ENCODE data around the gene CCDC188.

The CCDC188 gene

GRCh38 chr22:20185750-20186149 is 34.9 kb upstream of the CCDC188 start:
- DNase-seq (ENCODE audit: low read depth, low spot score), result no peak

DNA sequence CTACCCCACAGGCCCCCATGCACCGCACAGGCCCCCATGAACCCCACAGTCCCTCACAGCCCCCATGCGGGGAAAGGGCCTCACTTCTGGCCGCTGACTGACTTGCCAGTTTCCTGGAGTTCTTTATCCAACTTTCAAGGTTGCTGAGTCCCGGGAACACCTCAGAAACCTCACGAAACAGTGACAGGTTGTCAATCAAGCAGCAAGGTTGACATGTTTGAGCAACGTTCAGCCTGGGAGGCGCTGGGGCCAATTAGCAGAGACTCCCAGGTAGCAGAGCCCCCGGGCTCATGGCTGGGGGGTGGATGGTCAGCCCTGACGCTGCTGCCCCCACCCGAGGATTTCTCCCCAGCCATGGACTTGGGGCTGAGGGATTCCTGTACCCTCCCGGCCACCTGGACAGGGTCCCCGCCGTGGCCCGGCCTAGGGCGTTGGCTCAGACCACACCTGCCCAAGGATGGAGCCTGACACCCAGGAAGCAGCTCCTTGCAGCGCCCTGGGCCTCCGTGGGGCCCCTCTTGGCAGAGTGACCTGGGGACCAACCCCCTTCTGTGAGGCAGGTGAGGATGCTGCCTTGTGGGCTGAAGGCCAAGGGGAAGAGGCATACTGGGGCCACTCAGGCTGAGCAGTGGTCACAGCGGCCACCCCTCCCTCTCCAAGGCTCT is 33.8 kb upstream of the CCDC188 start:
- DNase-seq (ENCODE audit: low read depth, low spot score), result no peak

GRCh38 chr22:20183823-20184222 is 33.0 kb upstream of the CCDC188 start:
- DNase-seq (ENCODE audit: low read depth, low spot score), result no peak

DNA sequence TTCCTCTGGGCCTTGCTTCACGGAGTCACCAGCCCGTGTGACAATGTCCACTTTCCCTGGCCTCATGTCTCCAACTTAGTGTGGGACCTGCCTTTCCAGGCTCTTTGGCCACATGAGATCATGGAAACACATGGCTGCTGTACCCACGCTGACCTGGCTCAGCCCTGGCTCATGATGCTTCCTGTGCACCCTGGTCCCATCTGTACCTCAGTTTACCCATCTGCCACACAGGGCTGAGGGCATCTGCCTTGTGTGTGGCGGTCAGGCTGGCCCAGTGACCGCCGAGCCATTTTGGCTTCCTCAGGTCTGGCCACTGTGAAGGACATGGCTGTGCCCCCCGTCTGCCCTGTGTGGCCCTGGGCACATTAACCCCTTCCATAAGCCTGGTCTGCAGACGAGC is 32.2 kb upstream of the CCDC188 start:
- DNase-seq (ENCODE audit: low read depth, low spot score), result no peak

DNA sequence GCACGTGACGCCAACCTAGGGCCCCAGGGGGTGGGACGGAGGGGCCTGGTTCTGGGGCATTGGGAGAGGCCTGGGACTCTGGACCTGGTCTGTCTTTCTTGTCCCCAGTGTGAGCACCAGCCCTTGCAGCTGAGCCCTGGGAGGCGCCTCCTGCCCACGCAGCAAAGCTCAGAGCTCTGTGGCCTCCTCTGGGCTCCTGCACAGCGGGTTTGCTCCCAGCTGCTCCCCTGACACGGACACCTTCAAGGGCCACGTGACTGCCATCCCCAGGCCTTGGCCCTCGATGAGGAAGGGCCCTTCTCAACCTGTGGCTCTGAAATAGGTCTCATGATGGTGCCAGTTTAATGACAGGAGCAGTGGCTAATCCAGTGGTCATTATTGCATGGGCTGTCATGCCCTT is 31.5 kb upstream of the CCDC188 start:
- no peak for DNase-seq (ENCODE audit: low read depth, low spot score)

DNA sequence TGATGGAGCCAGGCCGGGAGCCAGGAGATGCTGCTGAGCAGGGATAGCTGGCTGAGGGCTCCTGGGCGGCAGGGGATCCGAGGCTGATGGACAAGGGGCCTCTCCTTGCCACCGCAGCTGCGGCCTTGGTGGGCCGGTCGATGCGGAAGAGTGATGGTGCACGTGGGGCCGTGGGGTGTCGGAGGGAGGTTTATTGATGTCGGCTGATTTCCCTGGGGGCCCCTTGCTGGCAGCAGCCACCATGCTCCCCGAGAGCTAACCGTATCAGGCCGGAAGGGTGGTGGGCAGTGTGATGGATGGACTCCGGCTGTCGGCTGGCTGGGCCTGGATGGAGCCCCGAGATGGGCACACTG is 31.0 kb upstream of the CCDC188 start:
- no peak for DNase-seq (ENCODE audit: low read depth, low spot score)

GRCh38 chr22:20181194-20181883 is 30.5 kb upstream of the CCDC188 start:
- DNase-seq (ENCODE audit: low read depth, low spot score), result no peak

DNA sequence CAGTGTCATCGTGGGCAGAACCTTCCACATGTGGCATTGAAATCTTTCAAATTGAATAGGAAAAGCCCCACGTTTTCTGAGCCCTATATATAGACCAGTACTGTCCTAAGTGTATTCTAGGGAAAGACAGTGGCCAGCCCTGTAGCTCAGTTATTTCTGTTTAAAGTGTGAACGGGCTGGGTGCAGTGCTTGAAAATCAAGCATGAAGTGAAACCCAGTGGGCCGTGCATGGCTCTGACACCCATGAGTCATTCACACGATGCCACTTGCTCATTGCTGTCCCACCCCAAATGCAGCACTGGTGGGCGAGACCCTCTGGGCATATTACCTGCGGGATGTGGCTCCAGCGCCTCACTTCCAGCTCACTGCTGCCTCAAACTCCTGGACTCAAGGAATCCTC is 29.8 kb upstream of the CCDC188 start:
- no peak for DNase-seq (ENCODE audit: low read depth, low spot score)

GRCh38 chr22:20180245-20180630 is 29.4 kb upstream of the CCDC188 start:
- no peak for DNase-seq (ENCODE audit: low read depth, low spot score)

GRCh38 chr22:20179455-20180244 is 28.8 kb upstream of the CCDC188 start:
- DNase-seq (ENCODE audit: low read depth, low spot score), result no peak

- no peak for DNase-seq (ENCODE audit: low read depth, low spot score)
Measured at GRCh38 chr22:20178915-20179227, 28.0 kb upstream of the CCDC188 start.

DNA sequence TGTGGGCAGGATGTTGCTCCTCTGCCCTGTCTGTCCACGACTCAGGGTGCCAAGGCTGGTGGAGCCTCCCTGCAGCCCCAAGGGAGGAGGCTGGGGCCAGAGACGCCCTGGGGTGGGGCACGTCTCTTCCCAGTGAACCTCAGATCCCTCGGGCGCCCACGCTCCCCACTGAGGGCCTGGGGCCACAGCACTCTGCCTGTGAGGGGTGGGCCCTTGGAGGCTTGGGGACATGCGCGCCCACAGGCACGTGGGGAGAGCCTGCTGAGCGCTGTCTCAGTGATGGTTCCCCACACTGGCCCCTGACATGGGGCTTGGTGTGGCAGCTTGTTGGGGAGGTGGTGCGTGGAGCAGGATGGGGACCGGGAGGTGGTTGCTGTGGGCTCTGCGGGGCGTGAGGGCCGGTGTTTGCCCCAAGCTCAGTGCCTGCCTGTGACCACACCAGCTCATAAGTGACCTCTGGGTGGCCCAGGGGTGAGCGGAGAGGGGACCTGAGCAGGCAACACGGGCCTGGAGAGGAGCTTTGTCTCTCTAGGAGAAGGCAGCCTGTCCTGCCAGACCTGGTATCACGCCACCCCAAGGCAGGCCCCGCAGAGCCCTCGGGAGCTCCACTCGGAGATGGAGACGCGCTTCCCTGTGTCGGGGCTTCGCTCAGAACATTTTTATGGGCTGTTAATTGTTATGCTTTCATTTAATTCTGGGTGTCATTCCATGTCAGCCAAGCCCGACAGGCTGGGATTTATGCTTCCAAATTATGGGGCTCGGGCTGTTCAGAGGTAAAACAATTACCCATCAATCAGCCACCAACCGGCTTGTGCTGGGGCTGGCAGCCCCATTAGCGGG is 27.4 kb upstream of the CCDC188 start:
- DNase-seq (ENCODE audit: low read depth, low spot score), result no peak

GRCh38 chr22:20177217-20177911 is 26.5 kb upstream of the CCDC188 start:
- DNase-seq (ENCODE audit: low read depth, low spot score), result no peak

GRCh38 chr22:20176421-20177085 is 25.7 kb upstream of the CCDC188 start:
- DNase-seq (ENCODE audit: low read depth, low spot score), result no peak

GRCh38 chr22:20175597-20175900 is 24.7 kb upstream of the CCDC188 start:
- DNase-seq (ENCODE audit: low read depth, low spot score), result no peak

DNA sequence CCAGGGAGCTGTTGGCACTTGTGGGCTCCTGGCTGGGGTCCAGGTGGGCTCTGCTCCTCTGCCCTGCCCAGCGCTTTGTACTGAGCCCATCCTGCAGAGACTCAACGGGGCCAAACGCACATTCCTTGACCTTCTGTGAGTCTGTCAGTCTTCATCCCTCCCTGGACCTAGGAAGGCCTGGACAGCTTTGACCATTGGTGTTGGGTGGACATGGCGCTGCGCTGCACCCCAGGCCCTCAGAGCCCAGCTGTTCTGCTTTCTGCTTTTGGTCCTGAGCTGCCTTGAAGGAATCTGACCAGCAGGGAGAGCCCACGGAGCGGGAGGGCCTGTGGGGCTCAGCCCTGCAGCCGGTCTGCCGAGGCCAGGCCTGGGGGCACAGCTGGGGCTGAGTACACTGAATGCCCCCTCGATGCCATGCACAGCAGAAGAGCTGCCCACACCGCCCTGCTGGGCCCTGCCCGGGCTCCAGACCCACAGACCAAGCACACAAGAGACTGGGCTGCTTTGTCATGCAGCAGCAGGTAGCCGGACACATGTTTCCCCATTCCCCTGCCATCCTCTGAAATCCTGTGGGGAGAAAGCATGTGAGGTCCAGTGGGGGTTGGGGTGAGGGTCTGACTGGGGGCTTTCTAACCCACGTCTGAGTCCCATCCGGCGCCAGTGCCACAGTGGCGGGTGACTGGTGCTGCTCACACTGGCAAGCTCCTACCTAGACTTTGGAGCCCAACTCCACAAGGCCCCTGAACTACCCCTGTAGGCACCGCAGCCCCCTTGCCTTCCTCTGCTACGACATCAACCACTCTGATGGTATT is 24.1 kb upstream of the CCDC188 start:
- DNase-seq (ENCODE audit: low read depth, low spot score), result no peak

DNA sequence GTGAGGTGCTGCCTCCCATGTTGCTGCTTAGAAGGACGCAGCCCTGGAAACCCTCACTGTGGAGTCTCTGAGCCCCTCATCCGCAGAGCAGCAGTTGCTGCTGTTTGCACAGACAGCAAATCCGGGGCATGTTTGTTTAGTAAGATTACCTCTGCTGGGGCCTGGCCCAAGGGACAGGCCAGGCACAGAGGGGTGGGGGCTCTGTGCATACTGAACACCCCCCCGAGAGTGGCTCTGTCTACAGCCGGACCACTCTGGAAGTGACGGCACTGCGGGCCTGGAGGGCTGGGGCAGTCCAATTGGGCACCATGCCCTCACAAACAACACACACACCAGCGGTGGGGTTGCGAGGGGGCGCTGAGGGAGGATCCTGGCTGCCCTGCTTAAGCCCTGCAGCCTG is 22.9 kb upstream of the CCDC188 start:
- DNase-seq (ENCODE audit: low read depth, low spot score), result no peak

DNA sequence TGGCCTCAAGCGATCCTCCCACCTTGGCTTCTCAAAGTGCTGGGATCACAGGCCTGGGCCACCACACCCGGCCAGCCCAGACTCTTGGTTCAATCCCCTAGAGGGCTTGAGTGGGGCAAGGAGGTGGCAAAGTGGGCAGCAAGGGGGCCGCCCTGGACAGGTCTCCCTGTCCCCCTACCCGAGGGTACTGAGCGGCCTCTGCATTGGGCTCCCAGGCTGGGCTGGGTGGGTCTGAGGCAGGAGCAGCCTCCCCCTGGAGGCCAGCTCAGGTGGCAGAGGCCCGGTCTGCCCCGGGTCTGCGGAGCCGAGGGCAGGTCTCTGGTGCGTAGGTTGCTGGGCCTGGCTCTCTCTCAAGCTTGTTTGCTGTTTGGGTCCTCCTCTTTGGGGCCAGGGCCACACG is 22.4 kb upstream of the CCDC188 start:
- DNase-seq (ENCODE audit: low read depth, low spot score), result no peak

- no peak for DNase-seq (ENCODE audit: low read depth, low spot score)
Measured at GRCh38 chr22:20172141-20172613, 21.3 kb upstream of the CCDC188 start.

Data from iPS DF 19.7 (cell line).